Natural killer cell (primary cell): ENCODE results near the gene INPP5A. TPM values are rescaled to one million over a fixed set of nuclear protein-coding genes. Genes with fewer than 3 reads are reported as not detected.

Source experiments
- ATAC-seq, 3 donors: fragments of 150-1000 bp in 2 of 3; fragments of 200-7000 bp in 1 of 3; cut with Tn5 transposase; 1 replicate in 1 of 3; 2 replicates in 2 of 3; pipeline ENCODE4 v1.10.0; 2021; ENCODE audit warnings: mild to moderate bottlenecking in 2 of 3, moderate library complexity in 2 of 3
- DNase-seq, 2 donors: peaks; one replicate each; pipeline versions ENCODE4 v3.0.0 to v3.0.0-alpha.2; 2013 to 2021; ENCODE audit warnings: mixed read lengths in 1 of 2
- H3K27ac ChIP-seq: one replicate; pipeline ENCODE4 v1.5.1; 2013; ENCODE audit warnings: mild to moderate bottlenecking, low read length
- H3K27me3 ChIP-seq: one replicate; pipeline ENCODE4 v1.6.1; 2013; ENCODE audit warnings: low read length; ENCODE audit not compliant: control insufficient read depth, insufficient read depth
- H3K36me3 ChIP-seq: one replicate; pipeline ENCODE4 v1.6.1; 2013; ENCODE audit warnings: low read length; ENCODE audit not compliant: control insufficient read depth, insufficient read depth
- H3K4me1 ChIP-seq: one replicate; pipeline ENCODE4 v1.6.1; 2013; ENCODE audit warnings: low read length; ENCODE audit not compliant: control insufficient read depth, insufficient read depth
- H3K4me3 ChIP-seq: one replicate; pipeline ENCODE4 v1.5.1; 2013; ENCODE audit warnings: low read length
- H3K9me3 ChIP-seq: one replicate; pipeline ENCODE4 v1.6.1; 2013; ENCODE audit warnings: low read length; ENCODE audit not compliant: control insufficient read depth, insufficient read depth
- H3K27ac Mint-ChIP-seq, 2 donors: one replicate each; pipeline ENCODE4 v1.8.0; 2022; ENCODE audit warnings: mild to moderate bottlenecking in 2 of 2, mixed read lengths in 2 of 2, moderate library complexity in 1 of 2
- H3K27me3 Mint-ChIP-seq, 2 donors: one replicate each; pipeline ENCODE4 v1.8.0; 2022; ENCODE audit warnings: low read depth in 2 of 2, mixed read lengths in 2 of 2
- H3K36me3 Mint-ChIP-seq: one replicate; pipeline ENCODE4 v1.8.0; 2022; ENCODE audit warnings: mixed read lengths
- H3K4me1 Mint-ChIP-seq, 2 donors: one replicate each; pipeline ENCODE4 v1.8.0; 2022; ENCODE audit warnings: mixed read lengths in 2 of 2
- H3K4me3 Mint-ChIP-seq: one replicate; pipeline ENCODE4 v1.8.0; 2022; ENCODE audit warnings: mild to moderate bottlenecking, moderate library complexity, mixed read lengths
- H3K9me3 Mint-ChIP-seq, 2 donors: one replicate each; pipeline ENCODE4 v1.8.0; 2022; ENCODE audit warnings: mixed read lengths in 2 of 2
- WGBS: methylation state at CpG from one replicate; pipeline ENCODE4 v1.1.7; 2013; ENCODE audit warnings: missing lambda C conversion rate; ENCODE audit not compliant: insufficient coverage; 5-methylcytosine and 5-hydroxymethylcytosine counted together
- intact Hi-C: fragments of 100-400 bp; cut with micrococcal nuclease; formaldehyde crosslinking; loops from one replicate; pipeline ENCODE4 v1.14.2; 2022
- total RNA-seq, 4 donors: library from RNA; stranded (reverse); fragments of 120-200 nt in 1 of 4; gene quantifications; one replicate each; pipeline versions ENCODE4 v1.2.3 to v1.2.4, GENCODE V29; 2013 to 2022
- TF ChIP-seq, protein P1 (sequence below): fragments of 200-600 bp; IDR thresholded peaks from one replicate; pipeline ENCODE4 v1.8.0; 2022; ENCODE audit warnings: antibody characterized with exemption

The INPP5A gene
- total RNA-seq, 3 donors from 2014 or later (not counting 1 experiment from before 2014, with no cell fraction given): 12.6 to 38.6 (median 18.6) TPM

GRCh38 chr10:132784866-132785722 lies 247.5 kb downstream of the INPP5A start:
- peaks cover 7 to 8% of the 10 kb centered on the region in 2 donors for H3K27me3 Mint-ChIP-seq
- intact Hi-C loops: no loop called here
- H3K36me3 Mint-ChIP-seq: no peaks in the 10 kb centered on the region
- Histone ChIP-seq H3K4me1 (peaks cover 3% of the 10 kb centered on the region), H3K36me3 (peaks cover 4% of the 10 kb centered on the region), H3K4me3 (no peak overlapping the region), H3K27ac (no peak overlapping the region), H3K9me3 (no peaks in the 10 kb centered on the region), H3K27me3 (peaks cover 4% of the 10 kb centered on the region)
- ATAC-seq (no peak), DNase-seq (no peak)
- TF ChIP-seq, protein P1, sequence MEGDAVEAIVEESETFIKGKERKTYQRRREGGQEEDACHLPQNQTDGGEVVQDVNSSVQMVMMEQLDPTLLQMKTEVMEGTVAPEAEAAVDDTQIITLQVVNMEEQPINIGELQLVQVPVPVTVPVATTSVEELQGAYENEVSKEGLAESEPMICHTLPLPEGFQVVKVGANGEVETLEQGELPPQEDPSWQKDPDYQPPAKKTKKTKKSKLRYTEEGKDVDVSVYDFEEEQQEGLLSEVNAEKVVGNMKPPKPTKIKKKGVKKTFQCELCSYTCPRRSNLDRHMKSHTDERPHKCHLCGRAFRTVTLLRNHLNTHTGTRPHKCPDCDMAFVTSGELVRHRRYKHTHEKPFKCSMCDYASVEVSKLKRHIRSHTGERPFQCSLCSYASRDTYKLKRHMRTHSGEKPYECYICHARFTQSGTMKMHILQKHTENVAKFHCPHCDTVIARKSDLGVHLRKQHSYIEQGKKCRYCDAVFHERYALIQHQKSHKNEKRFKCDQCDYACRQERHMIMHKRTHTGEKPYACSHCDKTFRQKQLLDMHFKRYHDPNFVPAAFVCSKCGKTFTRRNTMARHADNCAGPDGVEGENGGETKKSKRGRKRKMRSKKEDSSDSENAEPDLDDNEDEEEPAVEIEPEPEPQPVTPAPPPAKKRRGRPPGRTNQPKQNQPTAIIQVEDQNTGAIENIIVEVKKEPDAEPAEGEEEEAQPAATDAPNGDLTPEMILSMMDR: no peak
- no peaks in the 10 kb centered on the region for H3K9me3 Mint-ChIP-seq
- H3K4me1 Mint-ChIP-seq: no peaks in the 10 kb centered on the region
- no peak overlapping the region for H3K27ac Mint-ChIP-seq
- no peak overlapping the region for H3K4me3 Mint-ChIP-seq
- 13% methylated on average over 111 of the region's 111 CpGs for WGBS

DNA sequence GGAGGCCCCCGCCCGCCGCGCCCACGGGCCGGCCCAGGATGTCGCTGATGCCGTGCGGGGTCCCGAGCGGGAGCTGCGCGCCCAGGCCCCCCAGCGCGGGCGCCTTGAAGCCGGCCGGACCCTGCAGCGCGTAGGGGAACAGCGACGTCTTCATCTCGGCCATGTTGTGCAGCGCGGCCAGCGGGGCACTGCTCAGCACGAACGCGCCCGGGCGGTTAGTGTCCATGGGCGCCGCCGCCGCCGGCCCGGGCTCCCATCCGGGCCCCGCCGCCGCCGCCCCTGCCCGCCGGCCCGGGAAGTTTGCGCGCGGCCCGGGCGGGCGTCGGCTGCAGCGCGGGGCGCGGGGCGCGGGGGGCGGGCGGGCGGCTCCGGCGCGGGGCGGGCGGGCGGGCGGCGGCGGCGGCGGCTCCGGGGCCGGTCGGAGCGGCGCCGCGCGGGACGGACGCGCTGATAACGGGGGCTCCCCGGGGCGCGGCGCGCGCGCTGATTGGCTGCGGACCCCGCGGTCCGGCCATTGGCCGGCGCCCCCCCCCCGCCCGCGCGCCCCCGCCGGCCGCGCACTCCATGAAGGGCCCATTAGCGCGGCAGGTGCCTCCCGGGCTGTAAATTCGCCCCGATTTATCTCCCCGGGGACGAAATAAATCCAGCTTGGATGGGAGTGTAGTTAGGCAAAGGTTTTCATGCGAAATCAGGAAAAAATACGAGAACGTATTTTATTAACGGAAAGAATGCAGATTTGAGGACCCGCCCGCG lies 248.3 kb downstream of the INPP5A start, which contains the start of gene NKX6-2:
Gene NKX6-2, minus strand, starts transcription at position 425 of the 753 bp plus-strand sequence. Its CDS starts 199 bp downstream, at position 226.
- H3K27me3 Mint-ChIP-seq: peaks cover 8 to 10% of the 10 kb centered on the region in 2 donors
- H3K36me3 ChIP-seq: peaks cover 4% of the 10 kb centered on the region
- H3K9me3 ChIP-seq: no peaks in the 10 kb centered on the region
- no peak within 1 kb of the TSS for H3K4me3 ChIP-seq
- H3K4me3 Mint-ChIP-seq: no peak within 1 kb of the TSS
- ATAC-seq (no peak), DNase-seq (no peak)
- H3K9me3 Mint-ChIP-seq: no peaks in the 10 kb centered on the region
- peaks cover 3% of the 10 kb centered on the region for H3K4me1 ChIP-seq
- intact Hi-C loops: no loop called here
- WGBS: 3% methylated on average over 119 of the region's 119 CpGs
- H3K27me3 ChIP-seq: peaks cover 4% of the 10 kb centered on the region
- no peaks in the 10 kb centered on the region for H3K4me1 Mint-ChIP-seq
- H3K36me3 Mint-ChIP-seq: no peaks in the 10 kb centered on the region
- no peak within 1 kb of the TSS for H3K27ac Mint-ChIP-seq
- no peak within 1 kb of the TSS for H3K27ac ChIP-seq
- TF ChIP-seq, protein P1: no peak

GRCh38 chr10:132786476-132786883 lies 248.9 kb downstream of the INPP5A start:
- Histone ChIP-seq H3K36me3 (peaks cover 4% of the 10 kb centered on the region), H3K27me3 (peaks cover 4% of the 10 kb centered on the region), H3K27ac (no peak overlapping the region), H3K4me1 (peaks cover 3% of the 10 kb centered on the region), H3K9me3 (no peaks in the 10 kb centered on the region), H3K4me3 (no peak overlapping the region)
- DNase-seq (no peak), ATAC-seq (no peak)
- Mint-ChIP-seq H3K27me3 (peaks cover 8 to 10% of the 10 kb centered on the region in 2 donors), H3K4me3 (no peak overlapping the region), H3K27ac (no peak overlapping the region), H3K36me3 (no peaks in the 10 kb centered on the region), H3K9me3 (no peaks in the 10 kb centered on the region), H3K4me1 (no peaks in the 10 kb centered on the region)
- WGBS: 13% methylated on average over 58 of the region's 58 CpGs
- TF ChIP-seq, protein P1: no peak
- intact Hi-C loops: no loop called here
